HEK293T (cell line): Measurements from ENCODE around the gene PLCB2.

Experiments
- BHLHE40 ChIP-seq: fragments of 450-650 bp; IDR thresholded peaks from 2 replicates; pipeline ENCODE4 v1.6.1; 2016; ENCODE audit warnings: mild to moderate bottlenecking, moderate library complexity, borderline replicate concordance
- ELF4 ChIP-seq: fragments of 450-650 bp; IDR thresholded peaks from 2 replicates; pipeline ENCODE4 v1.6.1; 2017; ENCODE audit warnings: antibody characterized with exemption
- FOXM1 ChIP-seq: fragments of 450-650 bp; IDR thresholded peaks from 2 replicates; pipeline ENCODE4 v1.6.1; 2017; ENCODE audit warnings: mild to moderate bottlenecking, borderline replicate concordance
- L3MBTL2 ChIP-seq: fragments of 450-650 bp; conservative IDR thresholded peaks from 2 replicates; pipeline ENCODE4 v1.6.1; 2016; ENCODE audit warnings: mild to moderate bottlenecking
- SUZ12 ChIP-seq: fragments of 450-650 bp; IDR thresholded peaks from 2 replicates; pipeline ENCODE4 v1.6.1; 2016; ENCODE audit warnings: mild to moderate bottlenecking
- TF ChIP-seq, protein P1 (sequence below): fragments of 450-650 bp; IDR thresholded peaks from 2 replicates; pipeline ENCODE4 v1.6.1; 2016

DNA sequence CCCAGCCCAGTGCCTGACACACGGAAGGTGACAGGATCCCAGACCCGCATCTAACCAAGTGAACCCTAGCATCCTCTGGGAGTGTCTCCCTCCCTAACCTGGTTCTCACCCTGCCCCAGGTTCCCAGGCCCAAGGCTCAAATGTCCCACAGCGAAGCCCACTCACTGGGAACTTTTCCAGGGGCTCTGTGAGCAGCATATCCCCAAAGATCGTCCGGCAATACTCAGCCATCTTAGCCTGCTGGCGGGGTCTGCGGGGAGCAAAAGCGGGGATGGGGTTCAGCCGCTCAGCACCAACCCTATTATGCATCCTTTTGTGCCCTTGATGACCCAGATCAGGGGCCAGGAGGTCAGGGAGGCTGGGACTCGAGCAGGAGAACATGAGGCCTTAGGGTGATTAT is 10.4 kb downstream of the PLCB2 start:
- TF ChIP-seq SUZ12 (no peak), BHLHE40 (no peak), FOXM1 (no peak), ELF4 (no peak), L3MBTL2 (no peak)
- TF ChIP-seq, protein P1, sequence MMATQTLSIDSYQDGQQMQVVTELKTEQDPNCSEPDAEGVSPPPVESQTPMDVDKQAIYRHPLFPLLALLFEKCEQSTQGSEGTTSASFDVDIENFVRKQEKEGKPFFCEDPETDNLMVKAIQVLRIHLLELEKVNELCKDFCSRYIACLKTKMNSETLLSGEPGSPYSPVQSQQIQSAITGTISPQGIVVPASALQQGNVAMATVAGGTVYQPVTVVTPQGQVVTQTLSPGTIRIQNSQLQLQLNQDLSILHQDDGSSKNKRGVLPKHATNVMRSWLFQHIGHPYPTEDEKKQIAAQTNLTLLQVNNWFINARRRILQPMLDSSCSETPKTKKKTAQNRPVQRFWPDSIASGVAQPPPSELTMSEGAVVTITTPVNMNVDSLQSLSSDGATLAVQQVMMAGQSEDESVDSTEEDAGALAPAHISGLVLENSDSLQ = no peak
